ENCODE measurements around the gene EYS.

DNA sequence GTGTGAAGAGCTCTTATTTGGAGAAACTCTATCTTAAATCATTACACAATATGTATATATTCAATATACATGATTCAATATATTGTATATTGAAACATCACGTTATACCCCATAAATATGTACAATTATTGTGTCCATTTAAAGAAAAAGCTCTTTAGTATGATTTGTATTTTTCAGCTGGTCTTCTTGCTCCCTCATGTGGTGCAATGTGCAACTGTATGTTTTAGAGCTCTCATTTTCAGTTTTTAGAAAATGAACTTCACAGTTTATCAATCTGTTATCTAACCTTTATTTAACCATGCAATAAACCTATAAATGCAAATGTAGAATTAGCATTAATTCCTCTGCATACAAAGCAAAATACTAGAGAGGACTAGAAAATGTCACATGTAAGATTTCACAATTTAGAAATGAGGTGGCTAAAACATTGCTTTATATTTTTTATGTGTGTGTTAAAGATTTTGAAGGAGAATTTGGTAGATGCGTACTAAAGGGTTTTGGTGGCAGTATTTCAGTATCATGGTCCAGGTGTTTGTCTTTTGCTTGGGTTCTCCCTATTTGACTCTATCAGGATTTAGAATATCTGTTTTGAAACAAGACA, 1904.3 kb downstream of the EYS start:
- TF ChIP-seq MAX (IDR thresholded peaks at IDR 0.05) (no peak), EP300 (IDR thresholded peaks at IDR 0.05; ENCODE audit: low read depth in 2 of 2, low read length in 2 of 2) (no peak), EP300 (CRISPR knock-in tag; IDR thresholded peaks at IDR 0.05; ENCODE audit: borderline replicate concordance) (no peak), MAFK (conservative IDR thresholded peaks at IDR 0.05 in 1 of 2, IDR thresholded peaks at IDR 0.05 in 1 of 2; ENCODE audit: low read length in 2 of 2) (no peak), SIN3A (IDR thresholded peaks at IDR 0.05; ENCODE audit: borderline replicate concordance, low read depth, low read length) (no peak), RFX5 (IDR thresholded peaks at IDR 0.05; ENCODE audit: low read depth, low read length) (no peak)
- TF ChIP-seq, protein P1, sequence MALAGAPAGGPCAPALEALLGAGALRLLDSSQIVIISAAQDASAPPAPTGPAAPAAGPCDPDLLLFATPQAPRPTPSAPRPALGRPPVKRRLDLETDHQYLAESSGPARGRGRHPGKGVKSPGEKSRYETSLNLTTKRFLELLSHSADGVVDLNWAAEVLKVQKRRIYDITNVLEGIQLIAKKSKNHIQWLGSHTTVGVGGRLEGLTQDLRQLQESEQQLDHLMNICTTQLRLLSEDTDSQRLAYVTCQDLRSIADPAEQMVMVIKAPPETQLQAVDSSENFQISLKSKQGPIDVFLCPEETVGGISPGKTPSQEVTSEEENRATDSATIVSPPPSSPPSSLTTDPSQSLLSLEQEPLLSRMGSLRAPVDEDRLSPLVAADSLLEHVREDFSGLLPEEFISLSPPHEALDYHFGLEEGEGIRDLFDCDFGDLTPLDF (CRISPR knock-in tag; IDR thresholded peaks at IDR 0.05), result no peak

Measured in HepG2 (cell line).